Panc1 (cell line): ENCODE data around the gene TMEM151A. TPM values are rescaled to one million over a fixed set of nuclear protein-coding genes. Genes with fewer than 3 reads are reported as not detected.

ENCODE experiments used
- ATAC-seq: fragments of 200-7000 bp; cut with Tn5 transposase; 2 replicates; pipeline ENCODE4 v1.9.1; 2020; ENCODE audit warnings: mild to moderate bottlenecking, moderate library complexity
- BruUV-seq: library from RNA; stranded (reverse); fragments of 400-500 nt; replicated peaks from 2 replicates; lab custom pipeline; 2021; lab: Mats Ljungman, UMichigan
- CTCF ChIA-PET: fragments of 300-600 bp; sonication (Branson Sonifier 250); formaldehyde crosslinking; loops from one replicate; lab custom pipeline; 2022; ENCODE audit warnings: antibody characterized with exemption; lab: Charles Lee
- POLR2A ChIA-PET: fragments of 300-600 bp; sonication (Branson Sonifier 250); formaldehyde crosslinking; loops from one replicate; lab custom pipeline; 2022; ENCODE audit warnings: antibody characterized with exemption; lab: Charles Lee
- DNase-seq: peaks from one replicate; pipeline ENCODE4 v3.0.0-alpha.2; 2010; ENCODE audit warnings: low read depth, low spot score
- H3K27ac ChIP-seq: 2 replicates; pipeline ENCODE4 v1.5.1; 2011; ENCODE audit warnings: mild to moderate bottlenecking, low read length, inconsistent platforms
- H3K27me3 ChIP-seq: fragments of 200-500 bp; sonication (Bioruptor generic); 2 replicates; pipeline ENCODE4 v1.6.0; 2014; ENCODE audit warnings: low read length, inconsistent platforms; ENCODE audit not compliant: control insufficient read depth, insufficient read depth
- H3K36me3 ChIP-seq: fragments of 200-500 bp; sonication (Bioruptor generic); 2 replicates; pipeline ENCODE4 v1.5.1; 2014; ENCODE audit warnings: inconsistent platforms, mild to moderate bottlenecking, low read length, moderate library complexity; ENCODE audit not compliant: control insufficient read depth, insufficient read depth
- H3K4me1 ChIP-seq: 2 replicates; pipeline ENCODE4 v1.5.1; 2011; ENCODE audit warnings: inconsistent platforms, mild to moderate bottlenecking, low read length, moderate library complexity; ENCODE audit not compliant: control insufficient read depth, insufficient read depth
- H3K4me3 ChIP-seq, 2 experiments: 2 replicates each; pipeline ENCODE4 v1.5.1; 2011 to 2012; ENCODE audit warnings: low read depth in 2 of 2, low read length in 2 of 2, mild to moderate bottlenecking in 2 of 2, inconsistent platforms in 1 of 2, moderate library complexity in 1 of 2
- H3K9me3 ChIP-seq: fragments of 200-500 bp; sonication (Bioruptor generic); 2 replicates; pipeline ENCODE4 v1.5.1; 2014; ENCODE audit warnings: low read depth, mild to moderate bottlenecking, inconsistent platforms, low read length, moderate library complexity; ENCODE audit not compliant: control insufficient read depth, insufficient read depth
- CTCF ChIP-seq: fragments of 450-650 bp; IDR thresholded peaks from 2 replicates; pipeline ENCODE4 v1.5.1; 2017; ENCODE audit warnings: mild to moderate bottlenecking
- POLR2AphosphoS5 ChIP-seq: IDR thresholded peaks from 2 replicates; pipeline ENCODE4 v1.6.1; 2012; ENCODE audit warnings: mild to moderate bottlenecking, low read depth, low read length, moderate library complexity
- REST ChIP-seq, 2 experiments: IDR thresholded peaks; 2 replicates each; pipeline ENCODE4 v1.6.1; 2011 to 2012; ENCODE audit warnings: low read depth in 2 of 2, control low read depth in 1 of 2, low read length in 1 of 2, mild to moderate bottlenecking in 1 of 2, moderate library complexity in 1 of 2; ENCODE audit not compliant: insufficient read depth in 1 of 2
- SIN3A ChIP-seq: IDR thresholded peaks from 2 replicates; pipeline ENCODE4 v1.6.1; 2012; ENCODE audit warnings: low read depth, mild to moderate bottlenecking, low read length, moderate library complexity, borderline replicate concordance; ENCODE audit not compliant: insufficient read depth
- TCF7L2 ChIP-seq: IDR thresholded peaks from 2 replicates; pipeline ENCODE4 v1.6.1; 2011; ENCODE audit warnings: mild to moderate bottlenecking, low read depth, low read length, inconsistent platforms
- in situ Hi-C: cut with HindIII; loops from 2 replicates; pipeline ENCODE4 v1.10.0; 2016; ENCODE audit warnings: low sequenced_read_pairs, low pct_unique_long_range_greater_than_20kb
- intact Hi-C: fragments of 100-400 bp; cut with micrococcal nuclease; formaldehyde crosslinking; loops from one replicate; pipeline ENCODE4 v1.10.0; 2022; ENCODE audit not compliant: unreplicated experiment
- total RNA-seq: library from RNA; stranded (reverse); gene quantifications from one replicate; pipeline ENCODE4 v1.2.1, GENCODE V29; 2021; ENCODE audit not compliant: unreplicated experiment

The TMEM151A gene
- total RNA-seq, 1 experiment from 2014 or later: 11.0 TPM

- Histone ChIP-seq H3K36me3 (0 out of 2 replicates have a peak, but pooled peaks cover 4% of the 10 kb centered on the region), H3K9me3 (no peaks in the 10 kb centered on the region), H3K4me1 (peaks cover 16% of the 10 kb centered on the region), H3K4me3 (no peak overlapping the region), H3K27me3 (no peaks in the 10 kb centered on the region), H3K27ac (no peak overlapping the region)
- ATAC-seq (no peak), DNase-seq (no peak)
- ChIA-PET CTCF (no interaction called here), POLR2A (no interaction called here)
- intact Hi-C loops: no loop called here
- TF ChIP-seq REST (IDR thresholded peaks at IDR 0.05; ENCODE audit: insufficient read depth in 1 of 2, low read depth in 2 of 2, low read length in 1 of 2) (no peak), POLR2AphosphoS5 (no peak), SIN3A (no peak), TCF7L2 (no peak), CTCF (no peak)
- BruUV-seq: no TSS peak
- in situ Hi-C loops: no loop called here
These were observed 28.5 kb upstream of the TMEM151A start for GRCh38 chr11:66263231-66263630.

GRCh38 chr11:66263785-66264184 is 27.9 kb upstream of the TMEM151A start:
- H3K27ac ChIP-seq: no peak overlapping the region
- POLR2A ChIA-PET: no interaction called here
- TF ChIP-seq TCF7L2 (no peak), POLR2AphosphoS5 (no peak), REST (IDR thresholded peaks at IDR 0.05; ENCODE audit: insufficient read depth in 1 of 2, low read depth in 2 of 2, low read length in 1 of 2) (no peak), CTCF (no peak), SIN3A (no peak)
- no peak overlapping the region for H3K4me3 ChIP-seq
- no peaks in the 10 kb centered on the region for H3K27me3 ChIP-seq
- intact Hi-C loops (no loop called here), in situ Hi-C loops (no loop called here)
- DNase-seq: no peak
- no peak for ATAC-seq
- no peaks in the 10 kb centered on the region for H3K9me3 ChIP-seq
- CTCF ChIA-PET: no interaction called here
- no TSS peak for BruUV-seq
- H3K4me1 ChIP-seq: peaks cover 14% of the 10 kb centered on the region
- 0 out of 2 replicates have a peak, but pooled peaks cover 4% of the 10 kb centered on the region for H3K36me3 ChIP-seq
